Measurements from ENCODE around the gene B4GALT6. TPM values are rescaled to one million over a fixed set of nuclear protein-coding genes. Genes with fewer than 3 reads are reported as not detected.
"Not testable (repeated sequence)": the region's sequence is repeated elsewhere in the genome, so short reads cannot be mapped to it uniquely, and the experiment has no call there.

B4GALT6 gene
- total RNA-seq (under 1 TPM in 1 of 2 experiments, not detected in 1; 0.47 TPM), polyA plus RNA-seq (under 1 TPM in 2 of 3 donors, not detected in 1; 0.17 to 0.20 TPM), total RNA-seq (0 to 0.76 (median 0.17) reads per million in 6 experiments)

DNA sequence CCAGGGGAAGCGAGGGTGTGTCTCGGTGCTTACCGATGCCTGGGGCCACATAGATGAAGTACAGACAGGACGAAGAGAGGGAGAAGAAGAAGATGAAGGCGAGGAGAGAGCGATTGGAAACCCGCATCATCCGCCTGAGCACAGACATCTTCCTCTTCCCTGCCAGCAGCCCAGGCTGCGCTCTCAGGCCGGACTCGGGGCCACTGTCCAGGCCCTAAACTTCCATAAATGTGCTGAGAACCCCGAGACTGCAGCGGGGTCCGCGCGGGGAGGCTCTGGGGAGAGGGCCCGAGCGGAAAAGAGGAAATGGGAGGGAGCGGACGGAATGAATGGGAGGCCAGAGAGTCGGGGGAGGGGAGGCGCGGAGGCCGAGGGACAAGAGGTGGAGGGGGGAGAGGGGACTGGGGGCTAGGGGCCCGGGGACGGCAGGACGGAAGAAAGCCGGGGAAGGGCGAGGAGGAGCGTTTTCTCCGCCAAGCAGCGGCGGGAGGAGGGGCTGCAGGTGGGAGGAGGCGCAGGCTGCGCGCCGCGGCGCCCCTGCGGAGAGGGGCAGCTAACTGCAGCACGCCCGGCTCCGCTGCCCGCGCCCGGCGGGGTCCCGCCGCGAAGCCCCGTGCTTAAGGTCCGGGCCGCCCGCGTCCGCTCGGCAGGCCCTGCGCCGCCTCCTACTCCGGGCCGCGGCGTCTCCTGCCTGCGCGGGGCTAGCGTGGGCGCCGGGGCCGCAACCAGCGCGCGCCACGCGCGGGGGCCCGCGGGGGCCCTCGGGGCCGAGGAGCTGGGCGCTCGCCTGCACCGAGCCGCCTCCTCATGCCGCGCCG is at the start of gene B4GALT6:
Gene B4GALT6 (minus strand): TSS at position 303 of the 818 bp plus-strand sequence. CDS start 155 bp downstream, at position 148.
- peak within 1 kb of the TSS; percentile 83 to 95 (median 90) for H3K4me3 Mint-ChIP-seq
- POLR2A ChIA-PET = no interaction called here
- no peaks in the 10 kb centered on the region for H3K9me3 Mint-ChIP-seq
- ATAC-seq (peak; percentile 42 to 47), DNase-seq (peak in 2 of 10 donors; percentile 7 to 19)
- peaks cover 37 to 58% (median 39%) of the 10 kb centered on the region in 5 donors for H3K27me3 Mint-ChIP-seq
- peaks cover 7 to 21% (median 14%) of the 10 kb centered on the region in 4 donors for H3K4me1 Mint-ChIP-seq
- H3K27ac Mint-ChIP-seq = peak within 1 kb of the TSS in 6 of 10 donors; percentile 32 to 84 (median 70)
- H3K36me3 Mint-ChIP-seq = no peaks in the 10 kb centered on the region

- DNase-seq (no peak), ATAC-seq (no peak)
- POLR2A ChIA-PET = no interaction called here
- Mint-ChIP-seq H3K4me1 (no peaks in the 10 kb centered on the region), H3K36me3 (no peaks in the 10 kb centered on the region), H3K9me3 (peaks cover 0 to 4% (median 0%) of the 10 kb centered on the region in 9 donors), H3K27ac (no peak overlapping the region), H3K27me3 (peaks cover 0 to 17% (median 10%) of the 10 kb centered on the region in 5 donors), H3K4me3 (no peak overlapping the region)
Measured at GRCh38 chr18:31731628-31732027, 47.2 kb upstream of the B4GALT6 start.

- H3K9me3 Mint-ChIP-seq, H3K4me3 Mint-ChIP-seq, POLR2A ChIA-PET, ATAC-seq, DNase-seq, H3K36me3 Mint-ChIP-seq, H3K27ac Mint-ChIP-seq, H3K4me1 Mint-ChIP-seq: not testable (repeated sequence)
- H3K27me3 Mint-ChIP-seq = peaks cover 4 to 33% (median 14%) of the 10 kb centered on the region in 5 donors
Measured at GRCh38 chr18:31729196-31729595, 44.8 kb upstream of the B4GALT6 start.

- peak overlapping the region in 1 of 10 donors; percentile 33 for H3K27ac Mint-ChIP-seq
- peaks cover 0 to 7% (median 3%) of the 10 kb centered on the region in 3 donors for H3K36me3 Mint-ChIP-seq
- POLR2A ChIA-PET = no interaction called here
- peaks cover 0 to 12% (median 4%) of the 10 kb centered on the region in 4 donors for H3K4me1 Mint-ChIP-seq
- peaks cover 0 to 8% (median 6%) of the 10 kb centered on the region in 9 donors for H3K9me3 Mint-ChIP-seq
- H3K27me3 Mint-ChIP-seq = peaks cover 7 to 37% (median 18%) of the 10 kb centered on the region in 5 donors
- no peak for ATAC-seq
- peak overlapping the region; percentile 72 to 83 (median 76) for H3K4me3 Mint-ChIP-seq
- no peak for DNase-seq
Measured at GRCh38 chr18:31723990-31724711, 39.8 kb upstream of the B4GALT6 start.

DNA sequence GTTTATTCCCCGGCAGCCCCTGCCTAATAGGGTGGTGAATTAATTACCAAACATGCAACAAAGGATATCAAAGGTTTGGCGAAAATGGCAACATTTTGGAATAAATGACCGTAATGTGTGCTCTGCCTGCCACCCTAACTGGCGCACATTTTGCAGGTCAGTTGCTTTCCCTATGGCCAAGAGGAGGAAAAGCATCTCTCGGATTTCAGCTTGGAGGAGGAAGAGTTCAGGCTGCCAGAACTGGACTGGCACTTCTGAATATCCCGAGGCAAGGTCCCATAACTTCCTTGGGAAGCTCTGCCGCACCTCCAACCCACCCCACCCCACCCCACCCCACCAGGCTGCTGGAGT is 39.2 kb upstream of the B4GALT6 start:
- H3K4me1 Mint-ChIP-seq = peaks cover 0 to 12% (median 4%) of the 10 kb centered on the region in 4 donors
- peaks cover 0 to 14% (median 9%) of the 10 kb centered on the region in 9 donors for H3K9me3 Mint-ChIP-seq
- no peak overlapping the region for H3K27ac Mint-ChIP-seq
- peaks cover 7 to 34% (median 18%) of the 10 kb centered on the region in 5 donors for H3K27me3 Mint-ChIP-seq
- H3K4me3 Mint-ChIP-seq = peak overlapping the region in 3 of 10 donors; percentile 12 to 80 (median 24)
- DNase-seq (no peak), ATAC-seq (no peak)
- peaks cover 0 to 10% (median 3%) of the 10 kb centered on the region in 3 donors for H3K36me3 Mint-ChIP-seq
- POLR2A ChIA-PET = no interaction called here

- H3K27me3 Mint-ChIP-seq = peaks cover 5 to 31% (median 18%) of the 10 kb centered on the region in 5 donors
- POLR2A ChIA-PET = no interaction called here
- H3K36me3 Mint-ChIP-seq = peaks cover 0 to 15% (median 3%) of the 10 kb centered on the region in 3 donors
- H3K4me1 Mint-ChIP-seq = peaks cover 0 to 12% (median 4%) of the 10 kb centered on the region in 4 donors
- peak; percentile 81 to 84 for ATAC-seq
- no peak overlapping the region for H3K27ac Mint-ChIP-seq
- peaks cover 0 to 19% (median 9%) of the 10 kb centered on the region in 9 donors for H3K9me3 Mint-ChIP-seq
- DNase-seq = peak; percentile 23 to 80 (median 55)
- peak overlapping the region in 2 of 10 donors; percentile 20 to 21 for H3K4me3 Mint-ChIP-seq
Measured at GRCh38 chr18:31722369-31722957, 38.1 kb upstream of the B4GALT6 start.

DNA sequence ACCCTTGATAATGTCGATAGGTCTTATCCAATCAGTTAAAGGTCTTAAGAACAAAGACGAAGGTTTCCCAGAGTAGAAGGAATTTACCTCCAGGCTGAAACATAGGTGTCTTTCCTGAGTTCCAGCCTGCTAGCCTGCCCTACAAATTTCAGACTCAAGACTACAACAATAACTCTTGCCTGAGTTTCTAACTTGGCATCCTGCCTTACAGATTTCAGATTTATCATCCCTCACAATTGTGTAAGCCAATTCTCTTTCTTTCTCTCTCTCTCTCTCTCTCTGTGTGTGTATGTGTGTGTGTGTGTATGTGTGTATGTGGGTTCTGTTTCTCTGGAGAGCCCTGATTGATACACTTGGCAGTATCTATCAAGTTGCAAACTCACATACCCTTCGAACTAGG is 37.2 kb upstream of the B4GALT6 start:
- peaks cover 0 to 15% (median 3%) of the 10 kb centered on the region in 3 donors for H3K36me3 Mint-ChIP-seq
- no peak overlapping the region for H3K4me3 Mint-ChIP-seq
- no peak for DNase-seq
- no peak overlapping the region for H3K27ac Mint-ChIP-seq
- H3K9me3 Mint-ChIP-seq = peaks cover 0 to 19% (median 9%) of the 10 kb centered on the region in 9 donors
- POLR2A ChIA-PET = no interaction called here
- peaks cover 4 to 31% (median 18%) of the 10 kb centered on the region in 5 donors for H3K27me3 Mint-ChIP-seq
- no peak for ATAC-seq
- H3K4me1 Mint-ChIP-seq = peaks cover 0 to 12% (median 4%) of the 10 kb centered on the region in 4 donors

- peaks cover 0 to 12% (median 4%) of the 10 kb centered on the region in 4 donors for H3K4me1 Mint-ChIP-seq
- H3K27me3 Mint-ChIP-seq = peaks cover 4 to 27% (median 18%) of the 10 kb centered on the region in 5 donors
- peaks cover 0 to 19% (median 9%) of the 10 kb centered on the region in 9 donors for H3K9me3 Mint-ChIP-seq
- H3K4me3 Mint-ChIP-seq = no peak overlapping the region
- peaks cover 0 to 15% (median 3%) of the 10 kb centered on the region in 3 donors for H3K36me3 Mint-ChIP-seq
- H3K27ac Mint-ChIP-seq = no peak overlapping the region
- ATAC-seq (no peak), DNase-seq (no peak)
- POLR2A ChIA-PET = no interaction called here
Measured at GRCh38 chr18:31720867-31721266, 36.5 kb upstream of the B4GALT6 start.

GRCh38 chr18:31719363-31720006 is 35.1 kb upstream of the B4GALT6 start:
- H3K27me3 Mint-ChIP-seq = peaks cover 4 to 15% (median 13%) of the 10 kb centered on the region in 5 donors
- no peak overlapping the region for H3K4me3 Mint-ChIP-seq
- DNase-seq = no peak
- peaks cover 0 to 19% (median 9%) of the 10 kb centered on the region in 9 donors for H3K9me3 Mint-ChIP-seq
- peaks cover 0 to 15% (median 3%) of the 10 kb centered on the region in 3 donors for H3K36me3 Mint-ChIP-seq
- ATAC-seq = no peak
- POLR2A ChIA-PET = no interaction called here
- no peak overlapping the region for H3K27ac Mint-ChIP-seq
- peaks cover 0 to 9% (median 4%) of the 10 kb centered on the region in 4 donors for H3K4me1 Mint-ChIP-seq

DNA sequence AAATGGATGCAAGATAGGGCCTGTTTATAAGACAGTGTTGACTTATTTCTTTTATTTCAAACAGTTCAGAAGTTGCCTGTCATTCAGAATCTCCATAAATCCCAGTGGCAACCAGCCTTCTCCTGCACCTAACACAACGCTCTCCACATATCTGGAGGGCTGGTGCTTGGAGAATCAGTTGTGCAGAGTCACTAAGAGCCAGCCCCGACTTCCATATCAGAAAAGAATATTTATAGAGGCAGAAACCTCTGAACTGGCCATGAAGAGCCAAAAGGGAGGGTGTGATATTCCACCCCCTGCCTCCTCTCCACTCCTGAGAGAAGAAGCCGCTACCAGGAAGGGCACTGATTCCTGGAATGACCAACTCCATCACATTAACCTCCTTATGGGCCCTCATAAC is 34.0 kb upstream of the B4GALT6 start:
- no peak for ATAC-seq
- H3K36me3 Mint-ChIP-seq = peaks cover 0 to 15% (median 3%) of the 10 kb centered on the region in 3 donors
- no peak for DNase-seq
- no peak overlapping the region for H3K27ac Mint-ChIP-seq
- peaks cover 0 to 3% (median 0%) of the 10 kb centered on the region in 4 donors for H3K4me1 Mint-ChIP-seq
- H3K27me3 Mint-ChIP-seq = peaks cover 0 to 10% (median 7%) of the 10 kb centered on the region in 5 donors
- peaks cover 0 to 19% (median 9%) of the 10 kb centered on the region in 9 donors for H3K9me3 Mint-ChIP-seq
- H3K4me3 Mint-ChIP-seq = no peak overlapping the region
- POLR2A ChIA-PET = no interaction called here

DNA sequence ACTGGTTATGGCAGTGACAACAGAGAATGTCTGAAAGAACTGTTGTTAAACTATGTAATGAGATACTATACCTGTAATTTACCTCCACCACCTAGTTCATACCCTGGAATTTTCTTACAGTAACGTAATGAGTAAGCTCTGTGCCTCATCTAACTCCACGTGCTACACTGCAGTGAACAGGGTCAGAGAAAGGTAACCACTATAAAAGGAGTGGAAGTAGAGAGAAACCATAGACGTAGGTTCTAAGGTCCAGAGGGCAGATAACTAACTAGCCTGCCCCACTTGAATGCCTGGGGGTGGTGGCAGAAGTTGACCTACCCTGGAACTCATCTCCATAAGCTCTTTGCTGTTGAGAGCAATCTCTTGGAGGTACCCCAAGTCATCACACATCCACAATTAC is 32.0 kb upstream of the B4GALT6 start:
- peaks cover 0 to 19% (median 9%) of the 10 kb centered on the region in 9 donors for H3K9me3 Mint-ChIP-seq
- no peak overlapping the region for H3K4me3 Mint-ChIP-seq
- no peaks in the 10 kb centered on the region for H3K4me1 Mint-ChIP-seq
- no peak for DNase-seq
- no peak for ATAC-seq
- peaks cover 0 to 15% (median 3%) of the 10 kb centered on the region in 3 donors for H3K36me3 Mint-ChIP-seq
- POLR2A ChIA-PET = no interaction called here
- no peak overlapping the region for H3K27ac Mint-ChIP-seq
- peaks cover 0 to 2% (median 0%) of the 10 kb centered on the region in 5 donors for H3K27me3 Mint-ChIP-seq

Data from naive thymus-derived CD8-positive, alpha-beta T cell (primary cell).